Stimulated activated CD8-positive, alpha-beta memory T cell treated with anti-CD3 and anti-CD28 coated beads, Interleukin-2, amount 100 ng/mL, for 1 hour (primary cell): Measurements from ENCODE around the gene TADA1.
"Not testable (repeated sequence)": the region's sequence is repeated elsewhere in the genome, so short reads cannot be mapped to it uniquely, and the experiment has no call there.

ENCODE experiments used
- DNase-seq, 2 donors: peaks; one replicate each; pipeline ENCODE4 v3.0.0-alpha.2; 2020; ENCODE audit warnings: low read depth in 2 of 2

TADA1 gene

GRCh38 chr1:166895766-166896165 lies 19.7 kb upstream of the TADA1 start:
- DNase-seq: no peak

- no peak for DNase-seq
Observed at GRCh38 chr1:166889776-166890175, 13.7 kb upstream of the TADA1 start.

- DNase-seq: no peak
Observed at GRCh38 chr1:166888373-166889111, 12.5 kb upstream of the TADA1 start.

GRCh38 chr1:166884971-166885370 lies 8.9 kb upstream of the TADA1 start:
- DNase-seq: no peak

GRCh38 chr1:166884040-166884642 lies 8.1 kb upstream of the TADA1 start:
- no peak for DNase-seq

- no peak for DNase-seq
Observed at GRCh38 chr1:166882893-166883292, 6.8 kb upstream of the TADA1 start.

- not testable (repeated sequence) for DNase-seq
Observed at GRCh38 chr1:166878173-166878917, 2.3 kb upstream of the TADA1 start.

GRCh38 chr1:166876540-166876838 lies 425 bp upstream of the TADA1 start:
- no peak for DNase-seq

GRCh38 chr1:166875302-166875733 lies 746 bp downstream of the TADA1 start:
- DNase-seq: no peak

GRCh38 chr1:166874464-166874863 lies 1.6 kb downstream of the TADA1 start:
- DNase-seq: no peak

- DNase-seq: no peak
Observed at GRCh38 chr1:166870584-166870983, 5.5 kb downstream of the TADA1 start.

- no peak for DNase-seq
Observed at GRCh38 chr1:166869318-166870099, 6.6 kb downstream of the TADA1 start.

- no peak for DNase-seq
Observed at GRCh38 chr1:166868639-166869038, 7.4 kb downstream of the TADA1 start.

GRCh38 chr1:166865926-166866325 lies 10.1 kb downstream of the TADA1 start:
- DNase-seq: no peak

GRCh38 chr1:166859597-166859996 lies 16.5 kb downstream of the TADA1 start:
- DNase-seq: no peak

- no peak for DNase-seq
Observed at GRCh38 chr1:166858726-166859419, 17.2 kb downstream of the TADA1 start.

- DNase-seq: no peak
Observed at GRCh38 chr1:166857995-166858394, 18.1 kb downstream of the TADA1 start.

- no peak for DNase-seq
Observed at GRCh38 chr1:166855558-166855957, 20.5 kb downstream of the TADA1 start.

- DNase-seq: no peak
Observed at GRCh38 chr1:166852918-166853317, 23.1 kb downstream of the TADA1 start.

GRCh38 chr1:166849135-166849534 lies 26.9 kb downstream of the TADA1 start:
- no peak for DNase-seq

- DNase-seq: no peak
Observed at GRCh38 chr1:166848193-166848592, 27.9 kb downstream of the TADA1 start.

GRCh38 chr1:166844791-166845190 lies 31.3 kb downstream of the TADA1 start:
- no peak for DNase-seq
